Activated CD4-positive, CD25-positive, alpha-beta regulatory T cell (primary cell): ENCODE data around the gene PCDH15.
"Not testable (repeated sequence)": the region's sequence is repeated elsewhere in the genome, so short reads cannot be mapped to it uniquely, and the experiment has no call there.

Source experiments
- DNase-seq, 4 experiments: peaks; one replicate each; lab custom pipeline; 2025; lab: John Stamatoyannopoulos, UW

PCDH15 gene

GRCh38 chr10:54554028-54554427, 247.0 kb downstream of the PCDH15 start:
- DNase-seq, result no peak

GRCh38 chr10:54550016-54550415, 251.0 kb downstream of the PCDH15 start:
- DNase-seq, result no peak

- no peak for DNase-seq
Observed at GRCh38 chr10:54531296-54531695, 269.7 kb downstream of the PCDH15 start.

- no peak for DNase-seq
Observed at GRCh38 chr10:54530299-54530698, 270.7 kb downstream of the PCDH15 start.

- no peak for DNase-seq
Observed at GRCh38 chr10:54525816-54526215, 275.2 kb downstream of the PCDH15 start.

- not testable (repeated sequence) for DNase-seq
Observed at GRCh38 chr10:54515244-54515643, 285.8 kb downstream of the PCDH15 start.

DNA sequence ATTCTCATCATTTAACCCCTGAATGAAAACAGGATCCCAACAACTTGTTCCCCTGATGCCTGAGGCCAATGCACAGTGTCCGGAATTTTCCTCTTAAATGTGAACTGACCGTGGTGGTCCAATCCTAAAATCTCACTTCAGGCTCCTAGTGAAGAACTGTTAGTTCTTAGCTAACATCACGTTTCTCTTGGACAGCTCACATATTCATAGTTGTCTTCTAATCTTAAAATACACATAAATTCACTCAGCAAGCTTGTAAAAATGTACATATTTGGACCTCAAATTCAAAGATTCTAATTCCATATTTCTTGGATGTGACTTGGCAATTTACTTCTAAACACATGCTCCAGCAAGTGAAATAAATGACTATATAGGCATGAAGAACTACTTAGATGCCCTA, 297.2 kb downstream of the PCDH15 start:
- no peak for DNase-seq

DNA sequence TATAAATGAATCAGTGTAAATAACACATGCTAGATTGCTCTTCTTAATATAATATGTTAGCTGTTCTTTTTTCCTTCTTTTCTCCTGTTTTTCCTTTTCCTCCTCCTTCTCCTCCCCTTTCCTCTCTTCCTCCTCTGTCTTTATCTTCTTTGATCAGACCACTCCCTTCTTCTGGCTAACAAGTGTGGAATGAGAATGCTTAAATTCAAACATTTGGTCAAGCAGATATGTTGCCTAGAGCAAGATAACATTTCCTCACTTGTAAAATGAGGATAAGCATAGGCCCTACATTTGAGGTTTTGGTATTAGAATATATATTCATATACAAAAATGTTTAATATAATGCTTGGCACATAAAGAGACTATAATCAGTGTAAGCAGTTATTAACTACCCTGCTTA, 299.1 kb downstream of the PCDH15 start:
- no peak for DNase-seq

DNA sequence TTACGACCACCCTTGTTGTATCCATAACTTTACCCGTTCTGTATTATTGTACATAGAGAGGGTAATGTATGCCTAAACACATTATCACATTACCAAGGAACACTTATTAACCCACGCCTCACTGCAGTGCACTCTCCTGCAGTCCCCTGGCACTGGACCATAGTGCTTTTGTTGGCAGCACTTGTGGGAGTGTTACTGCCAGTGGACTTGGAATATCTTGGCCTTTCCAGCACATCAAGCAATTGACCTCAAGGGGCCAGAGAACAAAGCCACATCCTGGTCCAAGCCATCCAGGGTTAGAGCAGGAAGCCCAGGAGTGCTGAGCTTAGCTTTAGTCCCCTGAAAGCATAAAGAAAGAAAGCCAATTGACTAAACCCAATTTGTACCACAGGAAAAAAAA, 304.2 kb downstream of the PCDH15 start:
- no peak for DNase-seq

DNA sequence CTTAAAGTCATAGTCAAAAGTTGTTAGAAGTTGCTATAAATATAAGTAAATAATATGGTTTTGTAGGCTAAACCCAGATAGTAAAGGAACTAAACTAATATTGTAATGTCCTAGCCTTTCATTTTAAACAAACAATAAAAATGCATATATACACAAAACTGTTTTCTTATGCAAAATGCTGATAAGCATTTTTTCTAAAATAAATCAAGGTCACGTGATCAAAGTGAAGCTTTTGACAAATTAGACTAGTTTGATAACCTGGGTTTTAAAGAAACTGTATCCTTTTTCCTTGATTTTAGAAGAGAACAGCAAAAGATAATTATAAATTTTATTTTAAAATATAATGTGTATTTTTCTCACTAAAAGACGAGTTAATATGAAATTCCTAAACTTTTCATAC, 313.3 kb downstream of the PCDH15 start:
- DNase-seq, result no peak

DNA sequence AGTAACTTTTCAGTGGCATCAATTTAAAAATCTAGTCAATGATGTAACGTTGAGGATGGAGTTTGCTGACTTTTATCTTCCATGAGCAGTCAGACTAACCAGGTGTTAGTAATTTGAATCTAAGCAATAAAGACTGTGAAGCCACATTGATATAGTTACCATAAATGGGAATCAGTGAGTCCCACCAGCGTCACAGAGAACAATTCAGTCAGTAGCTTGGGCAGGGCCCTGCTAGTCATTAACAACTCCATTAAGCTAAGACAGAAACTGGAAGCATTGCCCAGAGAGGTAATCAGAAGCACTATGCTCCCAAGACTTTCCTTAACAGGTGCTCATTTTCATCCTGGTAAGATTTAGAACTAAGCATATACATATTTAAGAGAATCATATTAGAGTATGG, 315.1 kb downstream of the PCDH15 start:
- no peak for DNase-seq

- DNase-seq, result no peak
Observed at GRCh38 chr10:54484186-54484585, 316.8 kb downstream of the PCDH15 start.

DNA sequence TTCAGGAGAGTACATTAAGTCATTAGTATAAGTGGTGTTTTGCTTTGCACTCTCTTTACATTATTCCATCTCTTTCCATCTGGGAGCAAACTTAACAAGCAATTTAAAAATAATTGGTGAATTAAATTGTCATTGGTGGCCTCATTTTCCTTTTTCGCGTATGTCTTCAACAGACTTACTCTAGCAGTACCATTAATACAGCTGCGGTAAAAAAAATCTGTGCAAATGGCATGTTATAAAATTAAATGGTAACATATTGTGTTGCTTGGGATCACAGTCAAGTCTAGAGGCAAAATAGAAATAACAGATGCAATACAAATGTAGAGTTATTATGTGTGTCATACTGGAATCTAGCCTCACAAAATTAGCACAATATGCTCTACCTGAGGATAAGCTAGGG, 322.4 kb downstream of the PCDH15 start:
- DNase-seq, result no peak

DNA sequence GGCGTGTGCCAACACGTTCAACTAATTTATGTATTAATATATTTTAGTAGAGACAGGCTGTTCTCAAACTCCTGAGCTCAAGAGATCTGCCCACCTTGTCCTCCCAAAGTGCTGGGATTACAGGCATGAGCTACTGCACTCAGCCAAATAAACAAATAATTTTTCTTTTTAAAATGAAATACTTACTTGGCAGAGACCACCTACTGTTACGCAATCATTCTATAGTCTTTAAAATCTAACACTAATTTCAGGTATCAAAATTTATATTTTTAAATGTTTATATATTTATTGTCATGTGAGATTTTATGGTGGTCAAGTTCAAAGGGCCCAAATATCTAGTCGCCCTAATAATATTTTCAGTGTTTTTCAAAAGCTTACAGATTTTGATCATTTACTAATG, 323.3 kb downstream of the PCDH15 start:
- DNase-seq, result no peak

DNA sequence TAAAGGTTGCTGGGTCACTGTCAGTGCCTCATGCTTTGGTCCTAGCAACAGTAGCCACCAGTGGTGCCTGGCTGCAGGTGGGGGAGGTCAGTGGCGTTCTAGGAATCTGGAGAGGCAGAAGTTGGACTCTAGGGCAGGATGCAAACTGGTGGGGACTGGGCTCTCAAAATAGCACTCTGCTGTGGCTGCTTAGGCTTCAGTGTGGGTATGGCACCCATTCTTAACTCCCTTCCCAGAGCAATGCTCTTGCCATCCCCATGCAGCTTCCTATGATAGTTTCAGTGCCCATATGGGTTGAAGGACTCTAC, 330.8 kb downstream of the PCDH15 start:
- no peak for DNase-seq

DNA sequence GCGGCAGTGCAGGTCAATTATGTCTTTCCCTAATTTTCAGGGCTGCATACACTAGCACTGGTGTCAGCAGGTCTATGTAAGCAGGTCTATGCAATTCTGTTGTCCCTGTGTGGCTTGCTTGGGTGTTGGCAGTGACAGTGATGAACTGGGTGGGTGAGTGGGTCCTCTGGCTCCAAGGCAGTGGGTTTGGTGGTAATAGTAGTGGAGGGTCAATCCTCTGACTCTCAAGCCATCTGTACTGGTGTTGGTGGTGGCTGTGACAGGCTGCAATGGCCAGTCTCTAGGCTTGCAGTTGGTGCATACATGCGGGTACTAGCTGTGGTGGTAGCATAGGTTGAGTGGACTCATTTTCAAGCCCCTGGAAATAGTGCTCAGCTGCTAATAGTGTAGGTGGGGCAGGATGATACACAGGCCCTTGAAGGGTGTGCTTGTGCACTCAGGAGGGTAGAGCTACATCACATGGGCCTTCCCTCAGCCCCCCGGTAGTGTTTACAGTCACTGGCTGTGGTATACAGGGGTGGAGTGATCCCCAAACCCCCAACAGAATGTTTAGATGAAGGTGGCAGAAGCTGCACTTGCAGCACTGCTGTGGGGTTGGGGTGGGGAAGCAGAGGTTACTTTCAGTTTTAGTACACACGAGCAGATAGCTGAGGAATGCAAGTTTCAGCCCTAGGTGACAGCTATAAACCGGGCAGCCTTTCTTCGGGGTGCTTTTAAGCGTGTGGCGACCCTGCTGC, 331.3 kb downstream of the PCDH15 start:
- DNase-seq, result no peak

DNA sequence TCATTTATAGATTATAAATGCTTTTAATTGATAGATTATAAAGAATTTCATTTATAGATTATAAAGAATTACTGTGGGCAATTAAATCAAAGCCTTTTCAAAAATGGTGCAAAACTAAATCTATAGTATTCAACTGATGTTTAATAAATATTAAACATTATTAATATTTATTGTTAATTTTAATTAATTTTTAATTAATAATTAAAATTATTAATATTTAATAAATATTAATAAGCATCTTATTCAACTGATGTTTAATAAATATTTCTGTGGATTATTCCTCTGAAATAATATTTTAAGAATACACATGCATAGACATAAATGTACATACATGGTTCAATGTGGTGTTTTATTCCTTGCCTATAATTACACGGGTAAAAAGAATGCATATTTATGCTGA, 346.8 kb downstream of the PCDH15 start:
- no peak for DNase-seq

DNA sequence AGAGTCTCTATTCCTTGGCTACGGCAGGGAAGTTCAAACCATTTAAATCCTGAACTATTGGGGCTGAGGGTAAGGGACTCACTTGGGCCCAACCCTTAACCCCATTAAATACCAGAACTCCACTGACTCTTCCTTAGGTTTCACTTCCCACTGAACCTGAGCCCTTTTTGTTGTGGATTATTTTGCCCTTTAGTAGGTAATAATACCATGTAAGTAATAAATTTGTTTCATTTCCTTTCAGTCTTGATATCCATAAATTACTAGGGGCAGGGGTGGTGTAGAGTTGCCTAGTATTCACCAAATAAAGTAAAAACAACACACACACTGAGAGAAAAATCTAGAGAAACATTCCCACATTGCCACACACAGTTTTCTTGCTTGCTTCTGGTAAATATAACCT, 352.0 kb downstream of the PCDH15 start:
- no peak for DNase-seq

GRCh38 chr10:54444170-54444569, 356.9 kb downstream of the PCDH15 start:
- DNase-seq, result no peak

- no peak for DNase-seq
Observed at GRCh38 chr10:54441275-54441674, 359.8 kb downstream of the PCDH15 start.

- DNase-seq, result no peak
Observed at GRCh38 chr10:54434782-54435181, 366.2 kb downstream of the PCDH15 start.

GRCh38 chr10:54415483-54415882, 385.5 kb downstream of the PCDH15 start:
- DNase-seq, result no peak

GRCh38 chr10:54402576-54402975, 398.5 kb downstream of the PCDH15 start:
- no peak for DNase-seq

- DNase-seq, result no peak
Observed at GRCh38 chr10:54396031-54396430, 405.0 kb downstream of the PCDH15 start.

DNA sequence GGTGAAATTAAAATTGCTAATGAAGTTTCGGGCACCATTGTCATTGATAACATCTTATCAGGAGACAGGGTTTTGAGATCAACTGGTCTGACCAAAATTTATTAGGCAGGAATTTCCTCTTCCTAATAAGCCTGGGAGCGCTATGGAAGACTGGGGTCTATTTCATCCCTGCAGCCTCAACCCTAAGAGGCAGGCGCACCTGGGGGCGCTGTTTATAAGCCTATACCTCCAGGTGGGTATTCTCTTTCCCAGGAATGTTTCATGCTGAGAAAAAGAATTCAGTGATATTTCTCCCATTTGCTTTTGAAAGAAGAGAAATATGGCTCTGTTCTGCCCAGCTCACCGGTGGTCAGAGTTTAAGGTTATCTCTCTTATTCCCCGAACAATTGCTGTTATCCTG, 406.4 kb downstream of the PCDH15 start:
- DNase-seq, result not testable (repeated sequence)
